ENCODE measurements around the gene TTC8.
"Not testable (repeated sequence)": the region's sequence is repeated elsewhere in the genome, so short reads cannot be mapped to it uniquely, and the experiment has no call there.

TTC8 gene

GRCh38 chr14:88802596-88802995, 21.9 kb upstream of the TTC8 start:
- H3K4me1 ChIP-seq (ENCODE audit: control insufficient read depth, insufficient read depth, low read length) = no peaks in the 10 kb centered on the region
- H3K36me3 ChIP-seq (ENCODE audit: control insufficient read depth, insufficient read depth, low read length) = no peaks in the 10 kb centered on the region
- no peaks in the 10 kb centered on the region for H3K27me3 ChIP-seq (ENCODE audit: control insufficient read depth, insufficient read depth, low read length)
- H3K9ac ChIP-seq (ENCODE audit: low read length) = no peak overlapping the region
- H3K27ac ChIP-seq (ENCODE audit: low read depth, low read length) = no peak overlapping the region
- H3K4me3 ChIP-seq (ENCODE audit: low read length) = no peak overlapping the region

DNA sequence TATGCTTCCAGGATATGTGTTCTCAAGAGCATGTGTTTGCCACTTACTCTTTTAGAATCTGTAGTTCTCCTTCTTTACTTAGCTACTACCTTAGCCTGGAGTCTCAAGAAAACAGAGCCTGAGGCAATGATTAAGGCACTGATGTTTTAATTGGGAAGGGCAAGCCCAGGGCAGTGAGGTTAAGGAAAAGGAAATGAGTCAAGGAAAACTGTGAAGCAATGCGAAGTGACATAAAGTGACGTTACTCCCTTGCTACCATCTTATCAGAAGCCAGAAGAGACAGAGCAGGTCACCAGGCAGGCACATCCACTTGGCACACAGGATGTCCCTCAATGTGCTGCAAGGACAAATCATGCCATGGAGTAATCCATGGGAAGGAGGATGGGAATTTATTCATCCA, 20.4 kb upstream of the TTC8 start:
- Histone ChIP-seq H3K27me3 (ENCODE audit: control insufficient read depth, insufficient read depth, low read length) (no peaks in the 10 kb centered on the region), H3K4me1 (ENCODE audit: control insufficient read depth, insufficient read depth, low read length) (no peaks in the 10 kb centered on the region), H3K4me3 (ENCODE audit: low read length) (no peak overlapping the region), H3K36me3 (ENCODE audit: control insufficient read depth, insufficient read depth, low read length) (no peaks in the 10 kb centered on the region), H3K9ac (ENCODE audit: low read length) (no peak overlapping the region), H3K27ac (ENCODE audit: low read depth, low read length) (no peak overlapping the region)

DNA sequence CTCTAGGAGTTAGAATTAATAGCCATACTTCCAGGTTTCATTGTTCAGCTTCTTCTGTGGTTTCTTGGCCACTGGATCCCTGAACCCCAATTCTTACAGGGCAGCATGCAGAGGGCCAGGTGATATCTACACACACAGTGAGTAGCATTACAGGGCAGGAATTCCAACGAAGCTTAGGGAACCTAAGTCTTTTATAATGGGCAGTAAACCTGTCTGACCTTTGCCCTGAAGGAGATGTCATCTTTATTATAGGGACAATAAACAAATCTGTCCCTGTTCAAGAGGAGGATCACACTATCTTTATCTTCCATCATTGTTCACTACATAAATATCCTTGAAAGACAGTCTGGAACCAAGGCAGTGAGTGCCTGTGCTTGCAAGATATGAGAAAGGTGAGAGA, 20.0 kb upstream of the TTC8 start:
- Histone ChIP-seq H3K4me3 (ENCODE audit: low read length) (no peak overlapping the region), H3K27ac (ENCODE audit: low read depth, low read length) (no peak overlapping the region), H3K4me1 (ENCODE audit: control insufficient read depth, insufficient read depth, low read length) (no peaks in the 10 kb centered on the region), H3K9ac (ENCODE audit: low read length) (no peak overlapping the region), H3K36me3 (ENCODE audit: control insufficient read depth, insufficient read depth, low read length) (no peaks in the 10 kb centered on the region), H3K27me3 (ENCODE audit: control insufficient read depth, insufficient read depth, low read length) (no peaks in the 10 kb centered on the region)

DNA sequence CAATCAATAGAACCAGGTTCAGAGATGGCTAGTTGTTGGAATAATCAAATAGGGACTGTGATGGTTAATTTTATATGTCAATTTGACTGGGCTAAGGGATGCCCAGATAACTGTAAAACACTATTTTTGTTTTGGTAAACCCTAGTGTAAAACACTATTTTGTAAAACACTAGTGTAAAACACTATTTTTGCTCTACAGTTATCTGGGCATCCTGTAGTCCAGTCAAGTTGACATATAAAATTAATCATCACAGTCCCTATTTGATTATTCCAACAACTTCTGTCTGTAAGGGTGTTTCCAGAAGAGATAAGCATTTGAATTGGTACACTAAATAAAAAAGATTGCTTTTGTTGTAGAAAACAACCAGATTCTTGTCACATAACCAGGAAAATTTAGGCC, 16.1 kb upstream of the TTC8 start:
- Histone ChIP-seq H3K9ac (ENCODE audit: low read length) (no peak overlapping the region), H3K4me1 (ENCODE audit: control insufficient read depth, insufficient read depth, low read length) (no peaks in the 10 kb centered on the region), H3K27me3 (ENCODE audit: control insufficient read depth, insufficient read depth, low read length) (no peaks in the 10 kb centered on the region), H3K4me3 (ENCODE audit: low read length) (no peak overlapping the region), H3K36me3 (ENCODE audit: control insufficient read depth, insufficient read depth, low read length) (no peaks in the 10 kb centered on the region), H3K27ac (ENCODE audit: low read depth, low read length) (no peak overlapping the region)

DNA sequence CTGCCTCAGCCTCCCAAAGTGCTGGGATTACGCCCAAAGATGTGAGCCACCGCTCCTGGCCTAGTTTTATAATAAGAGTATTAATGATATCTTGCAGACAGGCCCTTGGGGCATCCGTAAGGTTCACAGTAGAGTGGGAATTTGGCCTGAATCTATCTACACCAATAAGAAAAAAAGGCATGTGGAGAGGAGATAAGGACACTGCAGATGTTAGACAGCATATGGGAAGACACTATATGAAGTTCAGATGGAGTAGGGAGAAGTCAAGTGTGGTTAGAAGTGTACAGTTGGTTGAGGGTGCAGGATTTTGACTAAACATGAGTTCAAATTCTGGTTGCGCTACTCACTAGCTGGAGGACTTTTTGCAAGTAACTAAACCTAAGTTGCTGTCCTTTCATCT, 8.5 kb upstream of the TTC8 start:
- H3K27me3 ChIP-seq (ENCODE audit: control insufficient read depth, insufficient read depth, low read length) = no peaks in the 10 kb centered on the region

GRCh38 chr14:88818018-88818417, 6.4 kb upstream of the TTC8 start:
- Histone ChIP-seq H3K4me3 (ENCODE audit: low read length) (no peak overlapping the region), H3K27ac (ENCODE audit: low read depth, low read length) (no peak overlapping the region), H3K36me3 (ENCODE audit: control insufficient read depth, insufficient read depth, low read length) (no peaks in the 10 kb centered on the region), H3K4me1 (ENCODE audit: control insufficient read depth, insufficient read depth, low read length) (no peaks in the 10 kb centered on the region), H3K9ac (ENCODE audit: low read length) (no peak overlapping the region), H3K27me3 (ENCODE audit: control insufficient read depth, insufficient read depth, low read length) (no peaks in the 10 kb centered on the region)

More for the DNA sequence above, 8.5 kb upstream of the TTC8 start:
- Histone ChIP-seq H3K36me3 (ENCODE audit: control insufficient read depth, insufficient read depth, low read length) (no peaks in the 10 kb centered on the region), H3K4me1 (ENCODE audit: control insufficient read depth, insufficient read depth, low read length) (no peaks in the 10 kb centered on the region), H3K4me3 (ENCODE audit: low read length) (no peak overlapping the region), H3K9ac (ENCODE audit: low read length) (no peak overlapping the region), H3K27ac (ENCODE audit: low read depth, low read length) (no peak overlapping the region)

GRCh38 chr14:88819674-88820073, 4.8 kb upstream of the TTC8 start:
- H3K4me3 ChIP-seq (ENCODE audit: low read length); H3K27ac ChIP-seq (ENCODE audit: low read depth, low read length); H3K9ac ChIP-seq (ENCODE audit: low read length); H3K27me3 ChIP-seq (ENCODE audit: control insufficient read depth, insufficient read depth, low read length); H3K36me3 ChIP-seq (ENCODE audit: control insufficient read depth, insufficient read depth, low read length); H3K4me1 ChIP-seq (ENCODE audit: control insufficient read depth, insufficient read depth, low read length): not testable (repeated sequence)

- Histone ChIP-seq H3K4me1 (ENCODE audit: control insufficient read depth, insufficient read depth, low read length) (peaks cover 2% of the 10 kb centered on the region), H3K9ac (ENCODE audit: low read length) (no peak overlapping the region), H3K27me3 (ENCODE audit: control insufficient read depth, insufficient read depth, low read length) (no peaks in the 10 kb centered on the region), H3K4me3 (ENCODE audit: low read length) (no peak overlapping the region), H3K27ac (ENCODE audit: low read depth, low read length) (no peak overlapping the region), H3K36me3 (ENCODE audit: control insufficient read depth, insufficient read depth, low read length) (no peaks in the 10 kb centered on the region)
Measured at GRCh38 chr14:88821378-88821777, 3.1 kb upstream of the TTC8 start.

GRCh38 chr14:88821888-88822287, 2.6 kb upstream of the TTC8 start:
- peaks cover 2% of the 10 kb centered on the region for H3K4me1 ChIP-seq (ENCODE audit: control insufficient read depth, insufficient read depth, low read length)
- H3K27ac ChIP-seq (ENCODE audit: low read depth, low read length) = no peak overlapping the region
- no peaks in the 10 kb centered on the region for H3K27me3 ChIP-seq (ENCODE audit: control insufficient read depth, insufficient read depth, low read length)
- H3K4me3 ChIP-seq (ENCODE audit: low read length) = no peak overlapping the region
- no peaks in the 10 kb centered on the region for H3K36me3 ChIP-seq (ENCODE audit: control insufficient read depth, insufficient read depth, low read length)
- no peak overlapping the region for H3K9ac ChIP-seq (ENCODE audit: low read length)

- H3K27ac ChIP-seq (ENCODE audit: low read depth, low read length) = peak overlapping the region; percentile 88
- peaks cover 2% of the 10 kb centered on the region for H3K4me1 ChIP-seq (ENCODE audit: control insufficient read depth, insufficient read depth, low read length)
- H3K36me3 ChIP-seq (ENCODE audit: control insufficient read depth, insufficient read depth, low read length) = no peaks in the 10 kb centered on the region
- H3K4me3 ChIP-seq (ENCODE audit: low read length) = peak overlapping the region; percentile 80
- no peak overlapping the region for H3K9ac ChIP-seq (ENCODE audit: low read length)
- no peaks in the 10 kb centered on the region for H3K27me3 ChIP-seq (ENCODE audit: control insufficient read depth, insufficient read depth, low read length)
Measured at GRCh38 chr14:88823968-88824313, 510 bp upstream of the TTC8 start.

DNA sequence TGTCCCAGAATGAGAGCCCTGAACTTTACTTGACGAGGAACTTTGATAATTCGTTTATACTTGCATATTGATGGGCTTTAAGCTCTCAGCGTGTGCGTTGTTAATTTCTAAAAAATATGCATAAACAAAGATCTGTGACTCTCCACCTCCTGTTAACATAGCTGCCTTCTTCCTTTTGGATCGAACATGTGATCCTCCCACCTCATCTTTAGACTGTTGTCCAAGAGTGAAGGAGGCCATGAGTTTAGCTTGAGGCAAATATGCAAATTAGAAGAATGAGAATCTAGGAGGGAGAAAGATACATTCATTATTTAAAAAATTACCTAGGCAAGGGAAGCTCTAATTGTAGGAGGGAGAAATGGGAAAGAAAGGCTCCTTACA, 617 bp downstream of the TTC8 start:
- Histone ChIP-seq H3K27ac (ENCODE audit: low read depth, low read length) (peak overlapping the region; percentile 88), H3K4me1 (ENCODE audit: control insufficient read depth, insufficient read depth, low read length) (peaks cover 2% of the 10 kb centered on the region), H3K4me3 (ENCODE audit: low read length) (peak overlapping the region; percentile 80), H3K9ac (ENCODE audit: low read length) (peak overlapping the region; percentile 25), H3K36me3 (ENCODE audit: control insufficient read depth, insufficient read depth, low read length) (no peaks in the 10 kb centered on the region), H3K27me3 (ENCODE audit: control insufficient read depth, insufficient read depth, low read length) (no peaks in the 10 kb centered on the region)

- no peak overlapping the region for H3K27ac ChIP-seq (ENCODE audit: low read depth, low read length)
- no peaks in the 10 kb centered on the region for H3K27me3 ChIP-seq (ENCODE audit: control insufficient read depth, insufficient read depth, low read length)
- H3K36me3 ChIP-seq (ENCODE audit: control insufficient read depth, insufficient read depth, low read length) = no peaks in the 10 kb centered on the region
- H3K9ac ChIP-seq (ENCODE audit: low read length) = no peak overlapping the region
- H3K4me3 ChIP-seq (ENCODE audit: low read length) = peak overlapping the region; percentile 80
- peaks cover 2% of the 10 kb centered on the region for H3K4me1 ChIP-seq (ENCODE audit: control insufficient read depth, insufficient read depth, low read length)
Measured at GRCh38 chr14:88825503-88825902, 1.1 kb downstream of the TTC8 start.

GRCh38 chr14:88829188-88829587, 4.7 kb downstream of the TTC8 start:
- Histone ChIP-seq H3K36me3 (ENCODE audit: control insufficient read depth, insufficient read depth, low read length) (no peaks in the 10 kb centered on the region), H3K27me3 (ENCODE audit: control insufficient read depth, insufficient read depth, low read length) (no peaks in the 10 kb centered on the region), H3K27ac (ENCODE audit: low read depth, low read length) (no peak overlapping the region), H3K9ac (ENCODE audit: low read length) (no peak overlapping the region), H3K4me1 (ENCODE audit: control insufficient read depth, insufficient read depth, low read length) (peaks cover 11% of the 10 kb centered on the region), H3K4me3 (ENCODE audit: low read length) (no peak overlapping the region)

Measured in rectal smooth muscle tissue (tissue), 1 donor.